DOHH2 (cell line): ENCODE results near the gene TMEM132E.

Experiments used
- H3F3A ChIP-seq: fragments of 200-600 bp; sonication (generic), shearing (Covaris generic); 2 replicates; pipeline ENCODE4 v1.6.0; 2016; ENCODE audit warnings: antibody characterized with exemption, mild to moderate bottlenecking; ENCODE audit not compliant: control insufficient read depth, insufficient read depth
- H3K27ac ChIP-seq: fragments of 200-600 bp; sonication (generic); 2 replicates; pipeline ENCODE4 v1.5.1; 2014; ENCODE audit warnings: low read depth, mild to moderate bottlenecking, low read length, moderate library complexity
- H3K27me3 ChIP-seq: fragments of 200-600 bp; sonication (generic); 2 replicates; pipeline ENCODE4 v1.6.1; 2014; ENCODE audit warnings: mild to moderate bottlenecking, low read length, mixed read lengths; ENCODE audit not compliant: control insufficient read depth
- H3K36me3 ChIP-seq: fragments of 200-600 bp; sonication (generic); 2 replicates; pipeline ENCODE4 v1.6.1; 2014; ENCODE audit warnings: mild to moderate bottlenecking, low read length, moderate library complexity, mixed read lengths; ENCODE audit not compliant: control insufficient read depth
- H3K4me1 ChIP-seq: fragments of 200-600 bp; sonication (generic); 2 replicates; pipeline ENCODE4 v1.6.1; 2014; ENCODE audit warnings: mild to moderate bottlenecking, low read length, mixed read lengths; ENCODE audit not compliant: control insufficient read depth
- H3K4me2 ChIP-seq: fragments of 200-600 bp; sonication (generic); 2 replicates; pipeline ENCODE4 v1.6.0; 2014; ENCODE audit warnings: mild to moderate bottlenecking, low read length, moderate library complexity
- H3K4me3 ChIP-seq: fragments of 200-600 bp; sonication (generic); 2 replicates; pipeline ENCODE4 v1.5.1; 2014; ENCODE audit warnings: mild to moderate bottlenecking, low read length, mixed read lengths
- H3K79me2 ChIP-seq: fragments of 200-600 bp; sonication (generic); 2 replicates; pipeline ENCODE4 v1.6.1; 2014; ENCODE audit warnings: mild to moderate bottlenecking, low read length, mixed read lengths; ENCODE audit not compliant: control insufficient read depth
- H3K9me2 ChIP-seq: fragments of 200-600 bp; sonication (generic); replicated peaks from 2 replicates; pipeline ENCODE4 v1.6.1; 2014; ENCODE audit warnings: mild to moderate bottlenecking, low read length, mixed read lengths; ENCODE audit not compliant: control insufficient read depth
- H3K9me3 ChIP-seq: fragments of 200-600 bp; sonication (generic); 2 replicates; pipeline ENCODE4 v1.6.1; 2014; ENCODE audit warnings: antibody characterized with exemption, low read length, mixed read lengths; ENCODE audit not compliant: control insufficient read depth, insufficient read depth
- H4K20me1 ChIP-seq: fragments of 200-600 bp; sonication (generic); 2 replicates; pipeline ENCODE4 v1.6.0; 2014; ENCODE audit warnings: low read depth, mild to moderate bottlenecking, antibody characterized with exemption, low read length, moderate library complexity; ENCODE audit not compliant: control insufficient read depth, insufficient read depth
- EZH2phosphoT487 ChIP-seq: fragments of 200-600 bp; sonication (generic); IDR thresholded peaks from 2 replicates; pipeline ENCODE4 v1.6.1; 2017; ENCODE audit warnings: borderline replicate concordance, mild to moderate bottlenecking, antibody characterized with exemption, low read length, moderate library complexity, mixed read lengths
- TF ChIP-seq, protein P1 (sequence below): fragments of 200-600 bp; sonication (generic); IDR thresholded peaks from one replicate; pipeline ENCODE4 v1.5.1; 2014; ENCODE audit warnings: antibody characterized with exemption, mild to moderate bottlenecking, low read depth, low read length; ENCODE audit not compliant: poor library complexity, severe bottlenecking

TMEM132E gene

DNA sequence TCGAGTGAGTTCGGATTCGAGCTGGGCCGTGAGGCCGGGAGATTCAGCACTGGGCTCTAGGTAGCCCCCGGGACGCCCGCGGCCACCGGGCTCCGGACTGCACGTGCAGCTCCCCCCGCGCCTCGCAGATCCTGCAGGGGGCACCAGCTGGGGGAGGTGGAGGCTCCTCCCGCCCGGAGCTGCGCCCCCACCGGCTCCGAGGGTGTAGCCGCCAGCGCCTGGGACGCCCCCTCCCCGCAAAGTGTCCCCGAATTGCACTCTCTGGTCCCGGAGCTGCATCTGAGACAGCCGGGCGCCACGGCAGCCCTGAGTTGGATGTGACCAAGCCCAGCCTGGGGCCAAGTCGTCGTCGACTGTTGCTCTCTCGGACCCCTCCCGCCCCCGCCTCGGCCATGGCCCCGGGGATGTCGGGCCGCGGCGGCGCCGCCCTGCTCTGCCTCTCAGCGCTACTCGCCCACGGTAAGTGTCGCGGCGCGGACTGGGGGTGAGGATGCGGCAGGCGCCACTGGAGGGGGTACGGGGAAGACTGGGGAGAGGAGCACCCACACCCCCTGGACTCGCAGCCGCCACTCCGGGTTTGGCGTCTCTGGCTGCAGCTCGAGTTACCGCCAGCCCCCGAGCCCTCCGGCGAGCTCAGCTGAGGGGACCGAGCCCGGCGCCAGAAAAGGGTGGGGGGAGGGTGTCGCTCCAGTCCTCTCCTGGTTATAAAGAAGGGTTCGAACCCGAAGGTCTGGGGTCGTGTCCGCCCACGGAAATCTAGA, 1.5 kb downstream of the TMEM132E start:
- Histone ChIP-seq H3K9me2 (no peaks in the 10 kb centered on the region), H3K79me2 (no peaks in the 10 kb centered on the region), H3K27me3 (peaks cover 12% of the 10 kb centered on the region), H3K36me3 (no peaks in the 10 kb centered on the region), H3K9me3 (no peaks in the 10 kb centered on the region), H3F3A (no peaks in the 10 kb centered on the region), H3K27ac (no peak overlapping the region), H3K4me1 (no peaks in the 10 kb centered on the region), H3K4me2 (no peak overlapping the region), H4K20me1 (no peaks in the 10 kb centered on the region), H3K4me3 (no peak overlapping the region)
- no peak for TF ChIP-seq EZH2phosphoT487
- TF ChIP-seq, protein P1, sequence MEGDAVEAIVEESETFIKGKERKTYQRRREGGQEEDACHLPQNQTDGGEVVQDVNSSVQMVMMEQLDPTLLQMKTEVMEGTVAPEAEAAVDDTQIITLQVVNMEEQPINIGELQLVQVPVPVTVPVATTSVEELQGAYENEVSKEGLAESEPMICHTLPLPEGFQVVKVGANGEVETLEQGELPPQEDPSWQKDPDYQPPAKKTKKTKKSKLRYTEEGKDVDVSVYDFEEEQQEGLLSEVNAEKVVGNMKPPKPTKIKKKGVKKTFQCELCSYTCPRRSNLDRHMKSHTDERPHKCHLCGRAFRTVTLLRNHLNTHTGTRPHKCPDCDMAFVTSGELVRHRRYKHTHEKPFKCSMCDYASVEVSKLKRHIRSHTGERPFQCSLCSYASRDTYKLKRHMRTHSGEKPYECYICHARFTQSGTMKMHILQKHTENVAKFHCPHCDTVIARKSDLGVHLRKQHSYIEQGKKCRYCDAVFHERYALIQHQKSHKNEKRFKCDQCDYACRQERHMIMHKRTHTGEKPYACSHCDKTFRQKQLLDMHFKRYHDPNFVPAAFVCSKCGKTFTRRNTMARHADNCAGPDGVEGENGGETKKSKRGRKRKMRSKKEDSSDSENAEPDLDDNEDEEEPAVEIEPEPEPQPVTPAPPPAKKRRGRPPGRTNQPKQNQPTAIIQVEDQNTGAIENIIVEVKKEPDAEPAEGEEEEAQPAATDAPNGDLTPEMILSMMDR: no peak

- Histone ChIP-seq H3K4me2 (no peak overlapping the region), H3F3A (no peaks in the 10 kb centered on the region), H3K4me3 (no peak overlapping the region), H3K27me3 (peaks cover 12% of the 10 kb centered on the region), H3K4me1 (no peaks in the 10 kb centered on the region), H4K20me1 (no peaks in the 10 kb centered on the region), H3K79me2 (no peaks in the 10 kb centered on the region), H3K27ac (no peak overlapping the region), H3K9me3 (no peaks in the 10 kb centered on the region), H3K36me3 (no peaks in the 10 kb centered on the region), H3K9me2 (no peaks in the 10 kb centered on the region)
- TF ChIP-seq, protein P1: no peak
- no peak for TF ChIP-seq EZH2phosphoT487
Observed at GRCh38 chr17:34581446-34582184, 2.2 kb downstream of the TMEM132E start.

GRCh38 chr17:34582185-34582900, 3.0 kb downstream of the TMEM132E start:
- no peaks in the 10 kb centered on the region for H4K20me1 ChIP-seq
- H3K9me3 ChIP-seq: no peaks in the 10 kb centered on the region
- H3K27ac ChIP-seq: no peak overlapping the region
- no peak overlapping the region for H3K4me2 ChIP-seq
- H3K79me2 ChIP-seq: no peaks in the 10 kb centered on the region
- no peaks in the 10 kb centered on the region for H3K4me1 ChIP-seq
- H3K27me3 ChIP-seq: peaks cover 12% of the 10 kb centered on the region
- no peaks in the 10 kb centered on the region for H3K36me3 ChIP-seq
- no peaks in the 10 kb centered on the region for H3K9me2 ChIP-seq
- no peak for TF ChIP-seq EZH2phosphoT487
- TF ChIP-seq, protein P1: no peak
- H3K4me3 ChIP-seq: no peak overlapping the region
- no peaks in the 10 kb centered on the region for H3F3A ChIP-seq
